H54 (cell line): ENCODE measurements around the gene IL17RD.

Source experiments
- DNase-seq: peaks from one replicate; pipeline ENCODE4 v3.0.0; 2011; ENCODE audit warnings: low spot score, mixed read lengths; ENCODE audit not compliant: insufficient read length
- FAIRE-seq: peaks from 3 replicates; lab custom pipeline; 2011; peaks lifted over from hg19 to GRCh38; lab: Jason Lieb, UNC
- POLR2A ChIP-seq: IDR thresholded peaks from 2 replicates; pipeline ENCODE4 v1.6.1; 2011; ENCODE audit warnings: low read depth, mild to moderate bottlenecking, low read length

Gene IL17RD

DNA sequence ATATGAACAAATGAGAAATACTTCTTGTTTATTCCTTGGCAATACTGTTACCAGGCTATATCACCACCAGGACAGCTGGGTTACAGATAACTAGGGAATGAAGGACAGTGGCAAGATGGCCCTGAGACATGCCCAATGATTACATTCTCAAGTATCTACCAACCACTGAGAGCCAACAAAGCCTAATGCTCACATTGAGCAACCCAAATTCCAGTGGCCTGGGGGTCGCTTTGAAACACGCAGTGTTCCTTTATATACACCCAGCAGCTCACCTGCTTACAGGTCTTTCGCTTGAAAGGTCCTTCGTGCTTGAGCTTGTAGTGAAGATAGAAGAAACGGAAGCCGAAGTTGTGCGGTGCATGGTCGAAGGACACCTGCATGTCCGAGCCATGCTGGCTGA, 59.6 kb downstream of the IL17RD start:
- DNase-seq (no peak), FAIRE-seq (no peak)
- TF ChIP-seq POLR2A = no peak

DNA sequence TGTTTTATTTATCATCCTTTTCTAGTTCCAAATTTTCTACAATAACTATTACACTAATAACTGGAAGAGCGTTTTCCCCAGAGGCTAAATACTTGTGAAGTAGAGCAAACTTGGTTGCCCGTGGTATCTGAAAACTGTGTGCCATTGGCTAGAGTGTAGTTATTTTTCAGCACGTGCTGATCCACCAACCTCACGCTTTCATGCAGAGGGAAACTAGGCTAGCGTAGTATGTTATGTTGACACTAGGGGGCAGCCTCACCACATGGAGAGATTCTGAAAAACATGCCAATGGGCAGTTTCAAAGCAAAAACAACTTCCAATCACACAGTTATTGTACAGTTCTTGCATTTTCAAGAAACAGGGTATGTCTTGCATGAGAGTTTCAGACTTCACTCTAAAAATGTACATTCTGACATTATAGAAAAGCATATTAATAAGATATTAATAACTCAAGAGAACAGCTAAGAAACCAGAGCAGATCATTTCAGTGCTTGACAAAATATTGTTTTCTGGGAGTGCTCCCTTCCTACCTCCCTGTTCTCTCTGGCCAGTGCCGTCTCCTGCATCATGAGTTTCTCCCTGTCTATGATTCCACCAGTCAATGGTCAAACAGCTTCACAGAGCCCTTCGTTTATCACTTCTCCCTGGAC, 65.0 kb downstream of the IL17RD start:
- no peak for TF ChIP-seq POLR2A
- FAIRE-seq (peak; percentile 96), DNase-seq (peak; percentile 49)

DNA sequence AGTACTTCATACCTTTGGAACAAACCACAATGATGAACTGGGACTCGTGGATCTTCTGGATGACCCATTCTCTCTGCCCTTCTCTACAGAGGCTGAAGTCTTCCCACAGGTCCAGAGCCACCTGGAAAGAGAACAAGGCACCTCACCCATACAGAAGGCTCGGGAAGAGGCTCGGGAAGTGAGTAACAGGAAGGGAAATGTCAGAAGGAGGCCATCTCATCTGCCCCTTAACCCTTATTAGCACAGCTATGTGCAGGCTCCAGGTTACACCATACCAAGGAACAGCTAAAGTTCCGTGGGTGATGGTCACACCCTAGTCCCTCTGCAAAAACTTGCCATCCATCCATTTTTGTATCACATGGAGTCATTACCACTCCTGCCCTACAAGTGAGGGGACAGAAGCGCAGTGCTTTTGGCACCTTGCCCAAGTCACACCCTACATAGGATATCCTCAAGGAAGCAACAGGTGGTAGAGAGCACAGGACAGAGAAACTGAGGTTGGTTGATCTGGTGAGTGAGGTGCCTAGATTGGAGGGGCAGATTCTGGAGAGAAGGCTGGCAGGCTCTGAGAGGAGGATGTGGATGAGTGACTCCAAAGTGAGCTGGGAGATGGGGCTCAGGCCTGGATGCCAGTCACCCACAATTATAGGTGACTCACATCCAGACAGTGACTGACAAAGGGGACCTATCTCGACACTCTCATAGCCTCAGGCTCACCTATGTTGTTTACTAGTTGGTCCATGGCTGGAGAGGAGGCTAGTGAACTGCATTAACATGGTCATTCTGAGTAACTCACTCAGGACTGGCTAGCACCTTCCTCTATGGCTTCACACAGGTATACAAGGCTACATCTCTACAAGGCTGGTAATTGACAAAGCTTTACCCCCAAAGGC, 66.5 kb downstream of the IL17RD start:
- DNase-seq = no peak
- peak; percentile 23 for FAIRE-seq
- TF ChIP-seq POLR2A = no peak

DNA sequence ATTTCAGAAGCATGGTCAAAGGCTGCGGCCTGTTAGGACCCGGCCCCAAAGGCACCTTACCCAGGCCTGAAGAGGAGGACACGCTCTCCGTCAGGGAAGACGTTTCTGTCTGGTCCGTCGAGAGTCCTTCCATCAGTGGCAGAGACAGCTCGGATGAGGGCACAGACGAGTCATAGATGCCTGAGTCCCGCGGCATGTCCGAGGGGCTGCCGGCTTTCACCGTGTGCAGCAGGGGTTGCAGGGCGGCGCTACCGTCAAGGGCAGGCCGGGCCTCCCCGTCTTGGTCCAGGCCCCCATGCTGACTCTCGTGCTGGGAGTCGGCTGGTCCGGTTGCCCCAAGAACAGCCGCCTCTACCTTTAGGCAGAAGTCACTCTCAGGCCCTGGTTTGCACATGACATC, 67.6 kb downstream of the IL17RD start:
- no peak for TF ChIP-seq POLR2A
- FAIRE-seq = no peak
- DNase-seq = no peak

DNA sequence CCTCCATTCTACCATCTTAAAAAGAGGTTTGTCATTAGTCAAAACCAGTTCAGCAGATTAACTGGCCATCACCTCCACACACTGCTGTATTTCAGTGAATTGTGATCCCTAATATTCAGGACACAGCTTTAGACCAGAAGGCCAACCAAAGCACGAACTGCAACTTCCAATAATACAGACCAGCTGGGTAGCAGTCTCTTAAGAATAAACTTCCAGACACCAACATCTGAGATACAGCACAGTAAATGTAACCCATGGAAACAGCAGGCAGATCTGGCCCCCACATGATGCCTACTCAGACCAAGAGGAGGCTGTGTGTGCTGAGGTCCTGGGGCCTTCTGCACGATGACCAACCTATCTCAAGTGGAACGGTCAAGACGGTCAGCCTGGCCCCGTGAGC, 69.8 kb downstream of the IL17RD start:
- DNase-seq = no peak
- TF ChIP-seq POLR2A = no peak
- FAIRE-seq = no peak

DNA sequence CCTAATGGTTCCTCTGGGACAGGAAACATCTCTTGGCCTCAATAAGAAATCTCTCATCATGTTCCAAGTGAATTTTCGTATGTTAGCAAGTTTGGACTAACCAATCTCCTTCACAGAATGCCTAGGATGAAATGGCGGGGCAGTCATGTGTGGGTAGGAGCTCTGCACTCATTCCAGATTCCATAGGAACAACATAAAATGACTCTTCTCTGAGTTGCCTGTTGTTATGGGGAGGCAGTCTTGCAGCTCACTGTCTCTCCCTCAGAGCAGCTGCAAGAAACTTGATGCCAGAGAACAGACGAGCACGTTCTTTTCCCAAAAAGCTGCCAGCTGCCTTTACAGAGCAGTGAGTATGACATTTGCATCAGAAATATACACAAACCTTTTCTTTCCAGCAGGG, 70.6 kb downstream of the IL17RD start:
- DNase-seq (no peak), FAIRE-seq (no peak)
- TF ChIP-seq POLR2A = no peak

DNA sequence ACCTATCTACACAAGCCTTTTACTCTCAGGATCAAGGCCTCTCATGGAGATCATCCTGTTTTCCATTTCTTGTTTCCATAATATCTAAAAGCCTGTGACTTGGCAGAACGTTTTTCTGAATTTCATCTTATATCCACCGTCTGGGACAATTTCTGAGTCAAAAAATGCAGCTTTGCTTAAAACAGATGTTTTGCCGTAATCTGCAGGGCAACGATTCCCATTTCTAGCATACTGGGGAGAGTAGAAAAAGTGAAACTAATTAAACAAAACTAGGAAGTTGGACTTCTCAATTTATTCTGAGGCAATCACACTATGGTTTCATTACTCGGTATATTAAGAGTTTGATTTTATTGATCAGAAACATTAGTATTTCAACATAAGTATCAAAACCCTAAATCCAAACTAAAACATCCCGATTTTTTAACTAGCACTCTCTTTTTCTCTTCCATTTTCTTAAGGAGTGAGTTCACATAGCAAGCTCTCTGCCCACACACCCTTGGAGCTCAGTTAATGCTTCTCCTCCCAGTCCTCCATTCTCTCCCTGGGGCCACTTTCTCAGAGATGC, 71.1 kb downstream of the IL17RD start:
- FAIRE-seq = no peak
- TF ChIP-seq POLR2A = no peak
- no peak for DNase-seq

DNA sequence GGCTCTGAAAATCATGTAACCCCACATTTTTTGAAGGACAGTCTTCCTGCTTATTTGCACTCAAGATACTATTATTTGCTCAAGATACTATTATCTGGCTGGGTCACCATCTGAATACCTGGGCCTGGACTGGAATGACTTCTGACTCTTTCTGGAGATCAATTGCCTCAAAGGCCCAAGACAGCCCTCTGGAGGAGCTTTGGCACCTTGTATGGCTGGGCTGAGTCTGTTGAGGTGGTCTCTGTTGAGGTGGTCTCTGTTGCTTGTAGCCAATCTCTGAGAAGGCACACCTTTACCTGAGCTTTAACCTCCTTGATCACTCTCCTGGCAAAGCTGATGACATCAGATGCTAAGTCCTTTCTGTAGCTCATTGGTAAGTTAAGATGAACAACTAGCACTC, 71.7 kb downstream of the IL17RD start:
- FAIRE-seq (no peak), DNase-seq (no peak)
- no peak for TF ChIP-seq POLR2A

DNA sequence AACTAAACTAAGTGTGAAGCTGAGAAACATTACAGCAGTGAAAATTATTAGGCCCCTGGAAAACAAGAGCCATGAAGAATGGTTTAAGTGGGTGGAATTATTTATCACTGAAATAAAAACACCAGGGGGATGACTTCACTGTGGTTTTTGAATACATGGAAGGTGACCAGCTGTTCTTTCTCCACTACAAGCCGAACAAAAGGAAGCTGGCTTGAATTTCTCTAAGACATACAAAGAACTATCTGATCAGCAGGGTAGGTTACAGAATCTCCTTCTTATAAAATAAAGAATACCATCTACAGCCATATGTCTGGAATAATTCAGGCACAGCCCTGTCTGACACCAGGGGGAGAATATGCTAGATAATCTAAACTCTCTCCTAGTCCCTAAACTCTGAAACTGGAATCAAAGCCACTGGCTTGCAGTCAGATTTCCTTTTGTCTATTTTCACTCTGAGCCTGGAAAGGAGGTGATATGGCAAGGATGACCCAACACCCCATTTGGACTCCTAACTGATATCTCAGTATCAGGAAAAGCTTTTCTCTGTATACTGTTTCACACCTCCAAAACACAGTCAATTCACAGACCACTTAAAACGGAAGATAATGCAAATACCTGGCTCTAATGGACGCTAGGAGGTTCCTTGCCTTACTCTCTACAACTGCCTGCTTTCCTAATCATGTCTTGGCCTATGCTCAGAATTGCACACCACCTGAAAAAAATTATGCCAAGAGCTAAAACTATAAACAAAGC, 73.5 kb downstream of the IL17RD start:
- TF ChIP-seq POLR2A = no peak
- no peak for DNase-seq
- FAIRE-seq = no peak

DNA sequence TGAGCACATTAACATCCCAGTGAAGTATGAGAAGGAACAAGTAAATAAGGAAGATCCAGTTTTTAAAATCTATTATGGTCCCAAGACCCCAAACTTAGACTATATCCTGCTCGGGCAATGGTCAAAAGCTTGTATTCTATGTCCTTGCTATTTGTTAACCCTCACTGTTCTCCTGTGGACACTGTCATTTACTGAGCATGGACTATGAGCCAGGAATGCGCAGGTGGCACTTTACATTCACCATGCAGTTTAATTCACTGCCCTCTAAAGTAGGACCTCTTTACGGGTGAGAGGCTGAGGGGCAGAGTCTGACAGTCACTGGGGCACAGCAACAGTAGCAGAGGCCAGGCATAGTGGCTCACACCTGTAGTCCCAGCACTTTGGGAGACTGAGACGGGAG, 76.1 kb downstream of the IL17RD start:
- DNase-seq (no peak), FAIRE-seq (no peak)
- no peak for TF ChIP-seq POLR2A

DNA sequence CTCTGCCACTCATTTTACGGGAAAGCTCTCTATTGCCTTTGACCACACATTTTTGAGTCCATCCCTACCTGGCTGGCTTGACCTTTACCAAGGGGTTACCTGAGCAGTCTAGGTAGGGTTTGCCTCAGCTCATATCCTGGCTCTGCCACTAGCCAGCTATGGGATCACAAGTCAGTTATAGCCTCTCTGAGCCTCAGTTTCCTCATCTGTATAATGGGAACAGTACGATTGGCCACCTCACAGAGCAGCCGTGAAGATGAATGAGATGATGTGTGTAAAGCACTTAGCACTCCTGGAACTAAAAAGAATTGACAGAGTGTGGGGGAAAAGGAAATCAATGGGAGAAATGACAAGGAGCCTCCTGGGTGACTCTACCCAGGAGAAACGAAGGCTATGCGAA, 76.7 kb downstream of the IL17RD start:
- FAIRE-seq (no peak), DNase-seq (no peak)
- TF ChIP-seq POLR2A = no peak

DNA sequence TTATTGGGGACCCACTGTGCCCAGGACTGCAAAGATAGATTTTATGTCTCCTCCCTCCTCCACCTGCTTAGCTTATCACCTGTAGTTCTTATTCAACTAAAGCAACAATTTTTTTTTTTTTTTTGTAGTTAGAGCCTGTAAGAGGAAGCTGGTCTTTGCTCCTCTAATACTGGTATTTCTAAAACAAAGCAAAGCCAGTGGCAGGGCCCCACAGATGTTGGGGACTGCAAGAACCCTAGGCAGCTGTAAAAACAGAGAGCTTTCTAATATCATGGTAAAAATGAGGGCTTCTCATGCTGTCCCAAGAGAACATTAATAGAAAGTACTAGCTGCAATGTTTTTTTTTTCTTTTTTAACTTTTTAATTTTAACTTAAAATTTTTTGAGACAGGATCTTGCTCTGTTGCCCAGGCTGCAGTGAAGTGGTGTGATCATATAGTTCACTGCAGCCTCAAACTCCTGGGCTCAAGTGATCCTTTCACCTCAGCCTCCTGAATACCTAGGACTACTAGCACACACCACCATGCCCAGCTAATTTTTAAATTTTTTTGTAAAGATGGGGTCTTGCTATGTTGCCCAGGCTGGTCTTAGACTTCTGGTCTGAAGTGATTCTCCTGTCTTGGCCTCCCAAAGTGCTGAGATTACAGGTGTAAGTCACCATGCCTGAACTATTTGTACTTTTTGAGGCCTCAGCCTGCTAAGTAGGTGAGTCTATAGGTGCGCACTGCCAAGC, 77.6 kb downstream of the IL17RD start:
- DNase-seq (no peak), FAIRE-seq (no peak)
- TF ChIP-seq POLR2A = no peak

DNA sequence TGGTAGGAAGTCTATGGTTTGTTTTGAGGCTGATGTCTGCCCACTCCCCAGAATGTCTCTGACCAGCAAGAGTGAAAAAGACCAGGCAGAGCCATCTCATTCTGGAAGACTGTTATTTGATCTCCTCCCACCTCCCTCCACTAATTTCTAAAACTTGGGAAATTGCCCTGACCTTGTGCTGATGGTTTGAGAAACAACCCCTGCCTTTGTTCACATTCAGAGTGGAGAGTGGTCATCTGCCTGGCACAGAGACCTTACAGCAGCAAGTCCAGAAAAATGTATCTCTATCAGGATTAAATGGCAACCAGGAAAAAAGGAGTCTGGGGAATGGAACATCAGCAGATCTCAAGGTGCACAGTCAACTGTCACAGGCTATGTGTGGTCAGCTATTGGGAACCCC, 79.0 kb downstream of the IL17RD start:
- TF ChIP-seq POLR2A = no peak
- FAIRE-seq (no peak), DNase-seq (no peak)
